NOMO-1 treated with DMSO at 0.1 percent for 48 hours (cell line): ENCODE measurements around the gene SUPT7L.
"Not testable (repeated sequence)": the region's sequence is repeated elsewhere in the genome, so short reads cannot be mapped to it uniquely, and the experiment has no call there.

Experiments used
- DNase-seq: peaks from one replicate; lab custom pipeline; 2025; ENCODE audit not compliant: unreplicated experiment; lab: John Stamatoyannopoulos, UW

SUPT7L gene

DNA sequence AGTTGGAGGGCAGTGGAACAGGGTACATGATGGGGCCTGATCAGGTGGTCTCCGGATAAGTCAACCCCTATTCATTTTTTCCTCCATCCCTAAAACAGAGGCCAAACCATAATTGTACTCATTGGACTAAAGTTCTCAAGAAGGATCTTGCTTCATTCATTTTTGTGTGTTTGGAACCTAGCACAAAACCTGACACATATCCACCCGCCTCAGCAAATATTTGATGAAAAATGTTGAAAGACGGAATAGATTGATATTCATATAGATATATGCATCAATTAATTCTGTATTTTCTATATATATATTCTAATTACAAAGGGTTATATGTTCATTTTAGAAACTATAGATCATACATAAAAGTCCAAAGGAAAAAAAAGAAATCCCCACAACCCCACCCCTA is 22.2 kb upstream of the SUPT7L start:
- DNase-seq = no peak

DNA sequence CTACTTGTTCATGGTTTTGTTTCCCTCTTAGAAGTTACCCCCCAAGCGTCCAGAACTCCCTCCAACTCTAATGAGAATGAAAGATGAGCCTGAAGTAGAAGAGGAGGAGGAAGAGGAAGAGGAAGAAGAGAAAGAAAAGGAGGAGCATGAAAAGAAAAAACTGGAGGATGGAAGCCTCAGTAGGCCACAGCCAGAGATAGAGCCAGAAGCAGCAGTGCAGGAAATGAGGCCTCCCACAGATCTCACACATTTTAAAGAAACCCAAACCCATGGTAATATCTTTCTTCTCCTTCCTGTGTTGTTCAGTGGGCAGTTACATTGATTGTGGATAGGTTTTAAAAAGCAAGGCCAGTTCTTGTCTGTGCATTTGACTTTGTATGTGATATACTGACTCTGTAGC is 21.6 kb upstream of the SUPT7L start:
- DNase-seq = not testable (repeated sequence)

GRCh38 chr2:27683390-27684071 is 20.1 kb upstream of the SUPT7L start:
- peak; percentile 83 for DNase-seq

- not testable (repeated sequence) for DNase-seq
Measured at GRCh38 chr2:27682334-27682771, 18.9 kb upstream of the SUPT7L start.

DNA sequence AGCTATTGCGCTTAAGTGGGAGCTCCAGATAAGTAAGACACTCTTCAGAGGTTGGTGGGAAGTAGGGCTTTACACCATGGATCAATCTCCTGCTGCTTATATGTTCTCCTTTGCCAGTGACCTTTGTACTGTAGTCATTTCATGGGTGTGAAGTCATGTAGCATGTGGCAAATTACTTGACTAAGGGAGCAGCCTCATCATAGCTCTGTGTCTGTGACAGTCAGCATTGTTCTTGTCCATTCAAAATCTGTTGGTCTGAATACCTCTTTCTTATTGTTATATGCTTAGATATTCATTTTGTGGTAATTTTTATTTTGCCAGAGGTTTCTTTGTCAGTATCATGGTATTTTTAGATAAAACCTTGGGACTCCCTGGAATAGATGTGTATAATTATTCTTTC is 18.4 kb upstream of the SUPT7L start:
- no peak for DNase-seq

DNA sequence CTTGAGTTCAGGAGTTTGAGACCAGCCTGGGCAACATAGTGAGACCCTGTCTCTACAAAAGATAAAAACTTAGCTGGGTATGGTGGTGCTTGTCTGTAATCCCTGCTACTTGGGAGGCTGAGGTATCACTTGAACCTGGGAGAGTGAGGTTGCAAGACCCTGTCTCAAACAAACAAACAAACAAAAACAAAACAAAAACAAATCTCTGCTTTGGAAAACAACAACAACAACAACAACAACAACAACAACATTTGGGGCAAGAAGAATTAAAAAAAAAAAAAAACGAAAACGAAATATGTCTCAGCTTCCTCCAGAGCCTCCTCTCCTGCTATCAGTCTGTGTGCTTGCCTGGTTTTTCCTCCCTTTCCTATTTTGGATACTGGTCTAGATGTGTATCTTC is 17.2 kb upstream of the SUPT7L start:
- no peak for DNase-seq

GRCh38 chr2:27672723-27673486 is 9.5 kb upstream of the SUPT7L start:
- no peak for DNase-seq

GRCh38 chr2:27671235-27671634 is 7.8 kb upstream of the SUPT7L start:
- DNase-seq = no peak

DNA sequence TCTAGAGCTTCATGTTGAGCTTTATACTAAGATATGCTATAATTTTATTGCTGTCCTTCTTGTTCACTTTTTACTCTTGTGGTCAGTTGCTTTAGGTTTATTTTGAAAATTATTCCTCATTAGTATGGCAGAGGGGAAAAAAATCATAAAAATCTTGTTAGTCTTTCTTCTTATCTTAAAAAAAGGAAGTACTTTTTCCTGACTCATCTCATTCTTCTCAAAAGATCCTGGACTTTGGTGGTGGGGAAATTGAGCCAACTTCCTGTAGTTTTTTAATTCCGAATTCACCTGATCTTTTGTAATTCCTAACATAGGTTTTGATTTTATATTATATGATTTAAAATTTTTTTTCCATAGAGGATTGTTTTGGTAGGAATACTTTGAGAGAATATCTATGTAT is 4.0 kb upstream of the SUPT7L start:
- DNase-seq = no peak

DNA sequence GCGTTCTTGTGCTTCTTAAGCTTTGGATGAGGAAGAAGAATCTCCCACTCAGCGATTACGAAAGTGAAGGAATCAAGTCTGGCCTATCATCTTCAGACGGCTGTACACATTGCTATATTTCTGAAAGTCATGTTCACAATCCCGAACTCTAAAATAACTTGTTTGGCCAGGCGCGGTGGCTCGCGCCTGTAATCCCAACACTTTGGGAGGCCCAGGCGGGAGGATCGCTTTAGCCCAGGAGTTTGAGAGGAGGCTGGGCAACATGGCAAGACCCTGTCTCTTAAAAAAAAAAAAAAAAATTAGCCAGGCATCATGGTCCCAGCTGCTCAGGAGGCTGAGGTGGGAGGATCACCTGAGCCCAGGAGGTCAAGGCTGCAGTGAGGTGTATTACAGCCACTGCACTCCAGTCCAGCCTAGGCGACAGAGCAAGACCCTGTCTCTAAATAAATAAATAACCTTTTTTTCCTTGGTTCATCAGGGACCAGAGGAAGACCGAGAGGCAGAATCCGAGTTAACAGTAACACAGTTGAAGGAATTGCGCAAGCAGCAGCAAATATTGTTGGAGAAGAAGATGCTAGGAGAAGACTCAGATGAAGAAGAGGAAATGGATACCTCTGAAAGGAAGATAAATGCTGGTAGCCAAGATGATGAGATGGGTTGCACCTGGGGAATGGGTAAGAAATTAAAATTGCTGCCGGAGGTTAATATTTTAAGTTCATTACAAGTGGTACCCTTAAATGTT is 1.4 kb upstream of the SUPT7L start:
- DNase-seq = no peak

- DNase-seq = no peak
Measured at GRCh38 chr2:27664154-27664574, 750 bp upstream of the SUPT7L start.

DNA sequence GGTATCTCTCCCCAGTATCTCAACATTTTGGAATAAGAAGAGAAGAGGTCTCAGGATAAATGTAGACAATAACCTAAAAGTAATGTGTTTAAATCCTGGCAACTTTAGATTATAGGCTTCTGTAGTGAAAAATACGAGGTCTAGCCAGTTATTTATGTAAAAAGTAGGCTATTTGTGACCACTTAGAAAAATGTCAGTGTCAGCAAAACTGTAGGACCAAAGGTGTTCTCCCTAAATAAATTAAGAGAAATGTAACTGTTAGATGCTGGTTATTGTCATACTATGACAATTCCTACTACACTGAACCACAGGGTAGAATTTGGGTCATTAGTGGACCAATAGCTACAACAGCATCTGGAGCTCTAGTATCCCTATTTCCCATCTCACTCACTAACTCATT is 2.0 kb downstream of the SUPT7L start:
- no peak for DNase-seq

DNA sequence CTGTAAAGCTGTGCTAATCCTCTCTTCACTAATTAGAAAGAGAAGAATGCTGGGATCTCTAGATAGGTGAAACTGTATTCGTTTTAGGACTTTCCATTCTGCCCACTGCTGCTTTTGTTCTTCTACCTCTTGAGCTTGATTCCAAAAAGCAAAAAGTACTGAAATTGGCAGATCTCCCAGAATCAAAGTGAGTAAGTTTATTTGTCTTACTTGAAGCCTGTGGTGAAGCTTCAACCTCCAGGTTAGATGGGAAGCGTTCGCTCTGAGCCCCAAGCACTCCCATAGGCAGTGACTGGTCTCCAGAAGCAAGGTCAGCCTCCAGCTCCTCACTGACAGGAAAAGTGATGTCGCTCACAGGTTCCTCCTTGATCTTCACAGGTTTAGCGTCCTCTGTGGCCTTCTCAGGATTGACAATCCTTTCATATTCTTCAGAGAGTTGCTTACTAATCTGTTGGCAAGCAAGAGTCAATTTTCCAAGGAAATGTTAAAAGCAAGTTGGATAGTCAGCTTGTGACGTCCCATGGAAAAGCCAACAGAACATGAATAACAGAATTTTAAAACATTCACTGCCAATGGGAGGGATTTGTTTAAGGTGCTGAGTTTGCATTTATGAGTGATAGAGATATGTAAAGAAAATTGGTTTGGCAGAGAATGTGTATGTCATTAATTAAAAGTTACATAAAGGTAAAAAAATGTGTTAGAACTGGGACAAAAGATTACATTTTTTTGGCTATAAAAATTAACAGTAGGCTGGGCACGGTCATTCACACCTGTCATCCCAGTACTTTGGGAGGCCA is 8.1 kb downstream of the SUPT7L start:
- DNase-seq = no peak

GRCh38 chr2:27653397-27653796 is 10.0 kb downstream of the SUPT7L start:
- no peak for DNase-seq

DNA sequence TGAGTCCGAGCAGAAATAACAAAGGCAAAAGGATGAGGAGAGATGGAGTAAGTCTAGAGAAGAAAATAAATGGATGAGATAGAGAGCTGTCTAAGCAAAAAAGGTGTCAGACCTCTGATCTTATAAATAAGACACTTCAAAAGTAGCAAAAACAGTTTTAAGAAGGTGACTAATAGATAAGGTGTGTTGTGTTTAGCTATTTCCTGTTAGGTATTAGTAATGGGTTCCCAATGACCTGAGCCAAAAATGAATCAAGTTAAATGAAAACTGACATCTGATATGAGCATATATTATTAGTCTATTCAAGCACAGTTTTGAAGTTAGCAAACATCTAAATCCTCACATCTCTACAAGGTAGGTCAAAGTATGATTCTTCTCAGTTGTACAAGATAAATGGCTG is 10.6 kb downstream of the SUPT7L start:
- no peak for DNase-seq

DNA sequence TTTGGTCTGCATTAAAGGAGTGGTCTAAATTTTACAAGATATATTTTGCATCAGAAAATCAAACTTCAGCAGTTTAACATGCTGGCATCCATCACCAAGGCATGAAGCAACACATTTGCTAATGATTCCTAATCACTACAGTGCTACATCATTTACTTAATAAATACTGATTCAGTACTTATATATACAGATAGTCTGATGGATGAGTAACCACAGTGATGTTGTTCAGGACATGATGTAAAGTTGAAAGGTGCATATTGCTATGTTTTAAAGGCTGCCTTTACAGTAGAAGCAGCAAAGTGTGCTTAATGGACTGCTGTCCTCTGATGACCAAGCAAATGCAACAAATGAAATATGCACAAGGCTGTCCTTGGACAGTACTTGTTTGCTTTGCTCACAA is 11.1 kb downstream of the SUPT7L start:
- no peak for DNase-seq

GRCh38 chr2:27651056-27651455 is 12.4 kb downstream of the SUPT7L start:
- DNase-seq = no peak

DNA sequence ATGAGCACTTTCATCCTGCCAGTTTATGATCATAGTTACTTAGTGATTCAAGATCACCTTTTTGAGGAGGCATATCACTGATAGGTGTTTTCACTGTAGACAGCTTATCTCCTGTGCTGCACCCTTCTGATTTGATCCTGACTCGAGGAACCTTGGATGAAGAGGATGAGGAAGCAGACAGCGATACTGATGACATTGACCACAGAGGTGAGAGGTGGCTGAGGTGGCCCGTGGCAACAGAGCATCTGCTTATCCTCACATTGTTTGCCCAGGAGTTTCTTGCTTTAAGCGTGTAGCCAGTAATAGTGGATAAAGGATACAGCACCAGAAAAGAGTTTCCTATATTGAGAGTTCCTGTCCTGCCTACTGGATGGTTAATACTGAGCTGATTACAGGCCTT is 15.7 kb downstream of the SUPT7L start:
- no peak for DNase-seq

DNA sequence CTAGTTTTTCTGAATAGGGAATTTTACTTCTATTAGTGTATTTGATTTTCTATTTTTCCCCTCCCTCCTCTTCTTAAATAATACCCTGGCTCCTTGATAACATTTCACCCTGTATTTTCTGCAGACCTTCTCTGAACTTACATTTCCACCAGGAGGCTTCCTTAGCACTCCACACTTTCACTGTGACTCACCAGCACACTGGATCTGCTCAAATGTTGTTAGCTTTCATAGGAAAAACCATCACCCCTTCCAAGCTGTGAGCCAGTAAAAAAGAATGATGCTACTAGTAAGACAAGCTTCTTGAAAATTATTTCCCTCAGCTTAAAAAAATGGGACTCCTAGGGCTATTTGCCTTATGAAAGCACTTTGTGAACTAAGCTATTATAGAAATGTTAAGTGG is 16.1 kb downstream of the SUPT7L start:
- DNase-seq = no peak

GRCh38 chr2:27645197-27645596 is 18.2 kb downstream of the SUPT7L start:
- no peak for DNase-seq

DNA sequence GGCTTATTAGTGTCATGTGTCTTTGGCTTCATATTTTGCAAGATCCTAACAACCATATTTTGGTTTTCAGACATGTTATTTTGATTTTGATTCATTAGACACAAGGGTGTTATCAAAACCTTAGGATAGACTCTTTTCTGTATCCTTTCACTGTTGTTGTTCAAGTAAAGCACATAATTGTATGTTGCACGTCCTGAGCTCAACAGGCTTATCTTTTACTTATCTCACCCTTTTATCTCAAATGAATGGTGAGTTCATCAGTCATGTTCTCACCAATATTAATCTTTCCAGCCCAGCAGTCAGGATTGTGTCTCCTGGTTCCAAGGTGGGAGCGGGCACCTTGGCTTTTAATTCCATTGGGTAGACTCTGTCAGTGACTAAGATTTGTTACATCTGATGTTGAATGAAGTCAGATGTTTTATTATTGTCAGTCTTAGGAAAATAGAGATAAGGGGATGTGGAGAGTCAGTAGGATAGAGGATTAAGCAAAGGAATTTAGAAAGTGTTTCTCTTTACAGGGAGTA is 22.6 kb downstream of the SUPT7L start:
- no peak for DNase-seq
